Stimulated activated CD4-positive, alpha-beta T cell treated with anti-CD3 and anti-CD28 coated beads, Interleukin-2, amount 100 ng/mL, for 24 hours (primary cell): ENCODE data around the gene FOXF1.

Source experiments
- DNase-seq, 2 donors: peaks; one replicate each; pipeline ENCODE4 v3.0.0-alpha.2; 2020

Gene FOXF1

DNA sequence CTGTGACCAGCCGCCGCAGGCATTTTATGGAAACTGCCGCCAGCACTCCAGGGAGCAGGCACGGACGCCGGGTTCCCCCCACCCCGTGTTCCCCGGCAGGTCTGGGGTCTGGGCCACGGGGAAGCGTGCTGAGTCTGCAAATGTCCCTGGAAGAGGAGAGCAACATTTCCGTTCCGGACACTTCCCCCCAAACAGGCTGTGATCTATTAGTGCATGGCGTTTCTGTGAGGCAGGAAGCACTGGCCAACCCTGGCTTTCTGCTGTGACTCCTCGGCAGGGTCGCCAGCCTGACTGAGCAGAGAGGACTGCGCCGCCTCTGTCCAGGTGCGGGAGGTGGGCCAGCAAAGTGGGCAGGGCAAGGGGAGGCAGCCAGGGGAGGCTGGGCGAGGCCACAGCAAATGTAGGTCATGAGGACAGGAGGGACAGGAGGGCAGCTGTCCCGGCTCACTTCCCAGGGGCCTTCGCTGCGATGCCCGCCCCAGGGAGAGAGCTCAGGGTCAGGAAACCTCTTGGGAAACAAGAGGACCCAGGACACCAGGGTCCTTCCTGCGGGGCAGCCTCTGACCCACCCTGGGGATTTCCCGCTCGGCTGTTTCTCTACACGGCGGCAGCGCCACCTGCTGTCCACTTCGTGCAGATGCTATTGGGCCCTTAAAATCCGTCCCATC, 9.5 kb downstream of the FOXF1 start:
- DNase-seq = peak; percentile 68

DNA sequence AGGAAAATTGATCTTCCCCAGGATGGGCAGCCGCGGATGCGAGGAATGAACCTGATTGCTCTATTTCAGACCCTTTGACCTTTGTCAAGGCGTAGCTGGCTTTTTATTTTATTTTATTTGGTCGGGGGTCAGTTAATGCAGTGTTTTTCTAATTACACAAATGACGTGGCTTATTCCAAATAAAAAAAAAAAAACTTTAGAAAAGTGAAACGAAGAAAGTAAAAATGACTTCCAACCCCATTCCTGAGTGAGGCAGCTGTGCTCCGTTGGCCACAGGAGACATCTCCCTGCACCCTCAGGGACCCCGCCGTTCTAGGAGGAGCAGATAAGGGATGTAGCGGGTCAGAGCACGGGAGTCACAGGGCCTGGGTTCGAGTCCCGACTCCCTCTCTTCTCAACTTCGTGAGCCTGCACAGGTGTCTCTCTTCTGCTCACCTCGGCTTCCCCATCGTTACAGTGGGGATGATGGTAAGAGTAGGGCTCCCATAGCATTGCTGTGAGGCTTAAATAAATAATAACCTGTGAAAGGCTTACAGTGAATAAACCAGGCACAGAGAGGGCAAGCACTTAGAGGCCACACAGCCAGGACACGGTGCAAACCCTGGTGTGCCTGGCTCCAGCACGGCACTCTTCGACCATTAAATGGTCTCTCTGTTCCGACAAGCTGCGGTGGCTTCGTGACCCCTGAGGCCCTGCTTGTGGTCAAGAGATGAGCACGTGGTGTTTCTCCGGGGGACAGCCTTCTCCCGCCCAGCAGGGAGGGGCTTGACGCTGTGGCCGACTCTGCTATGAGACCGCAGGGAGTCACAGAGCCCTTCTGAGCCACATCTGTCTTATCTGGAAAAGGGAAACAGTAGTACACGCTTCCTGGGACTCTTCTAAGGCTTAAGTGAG, 10.2 kb downstream of the FOXF1 start:
- DNase-seq = no peak

- no peak for DNase-seq
Observed at GRCh38 chr16:86521236-86522197, 11.2 kb downstream of the FOXF1 start.

GRCh38 chr16:86522634-86523033, 12.3 kb downstream of the FOXF1 start:
- DNase-seq = no peak

- DNase-seq = no peak
Observed at GRCh38 chr16:86523166-86523740, 12.9 kb downstream of the FOXF1 start.

DNA sequence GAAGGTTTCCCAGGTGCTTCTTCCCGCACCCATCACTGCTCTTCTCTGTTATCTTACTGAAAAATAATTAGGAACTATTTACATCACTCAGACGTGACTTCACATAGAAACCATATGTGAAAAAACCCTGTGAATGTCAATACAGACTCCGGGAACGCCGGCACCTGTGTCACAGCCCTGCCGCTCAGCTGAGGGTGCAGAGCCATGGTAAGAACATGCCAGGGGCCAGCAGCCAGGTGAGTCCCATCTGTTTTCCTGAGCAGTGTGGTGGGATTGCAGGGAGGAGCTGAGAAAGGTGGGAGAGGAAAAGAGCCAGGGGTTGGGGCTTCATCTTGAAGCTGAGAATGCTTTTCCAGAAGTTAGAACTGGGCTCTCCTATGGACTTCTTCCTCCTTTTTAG, 13.7 kb downstream of the FOXF1 start:
- DNase-seq = no peak

GRCh38 chr16:86525696-86526095, 15.4 kb downstream of the FOXF1 start:
- DNase-seq = no peak

DNA sequence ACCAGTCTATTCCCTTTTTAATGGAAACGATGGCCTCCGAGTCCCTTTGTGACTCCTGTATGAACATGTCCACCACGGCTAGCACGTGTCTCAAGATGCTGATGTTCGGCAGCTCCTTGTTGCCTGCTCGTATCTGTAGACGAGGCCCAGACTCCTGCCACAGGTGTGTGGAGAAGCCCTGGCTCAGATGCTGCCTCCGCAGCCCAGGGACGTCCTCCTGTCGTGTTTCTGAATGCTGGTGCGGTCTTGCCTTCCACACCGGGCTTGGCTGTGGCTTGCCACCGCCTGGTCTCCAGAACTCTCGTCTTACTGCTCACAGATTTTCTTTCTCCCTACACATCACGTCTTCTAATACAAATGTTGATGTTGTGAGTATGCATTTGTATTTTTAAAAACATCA, 17.0 kb downstream of the FOXF1 start:
- DNase-seq = no peak

GRCh38 chr16:86528061-86528929, 18.0 kb downstream of the FOXF1 start:
- DNase-seq = no peak

DNA sequence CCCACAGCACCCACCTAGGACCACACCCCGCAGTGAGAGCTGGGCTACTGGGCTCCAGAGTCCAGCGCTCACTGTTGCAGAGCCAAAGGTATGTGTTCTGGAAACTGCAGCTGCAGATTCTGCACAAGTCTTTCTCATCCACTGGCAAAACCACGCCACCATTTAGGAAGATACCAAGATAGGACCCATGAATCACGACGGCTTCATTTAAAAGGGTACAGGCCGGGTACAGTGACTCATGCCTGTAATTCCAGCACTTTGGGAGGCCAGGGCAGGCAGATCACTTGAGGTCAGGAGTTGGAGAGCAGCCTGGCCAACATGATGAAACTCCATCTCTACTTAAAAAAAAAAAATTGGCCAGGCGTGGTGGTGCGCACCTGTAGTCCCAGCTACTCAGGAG, 18.8 kb downstream of the FOXF1 start:
- no peak for DNase-seq

DNA sequence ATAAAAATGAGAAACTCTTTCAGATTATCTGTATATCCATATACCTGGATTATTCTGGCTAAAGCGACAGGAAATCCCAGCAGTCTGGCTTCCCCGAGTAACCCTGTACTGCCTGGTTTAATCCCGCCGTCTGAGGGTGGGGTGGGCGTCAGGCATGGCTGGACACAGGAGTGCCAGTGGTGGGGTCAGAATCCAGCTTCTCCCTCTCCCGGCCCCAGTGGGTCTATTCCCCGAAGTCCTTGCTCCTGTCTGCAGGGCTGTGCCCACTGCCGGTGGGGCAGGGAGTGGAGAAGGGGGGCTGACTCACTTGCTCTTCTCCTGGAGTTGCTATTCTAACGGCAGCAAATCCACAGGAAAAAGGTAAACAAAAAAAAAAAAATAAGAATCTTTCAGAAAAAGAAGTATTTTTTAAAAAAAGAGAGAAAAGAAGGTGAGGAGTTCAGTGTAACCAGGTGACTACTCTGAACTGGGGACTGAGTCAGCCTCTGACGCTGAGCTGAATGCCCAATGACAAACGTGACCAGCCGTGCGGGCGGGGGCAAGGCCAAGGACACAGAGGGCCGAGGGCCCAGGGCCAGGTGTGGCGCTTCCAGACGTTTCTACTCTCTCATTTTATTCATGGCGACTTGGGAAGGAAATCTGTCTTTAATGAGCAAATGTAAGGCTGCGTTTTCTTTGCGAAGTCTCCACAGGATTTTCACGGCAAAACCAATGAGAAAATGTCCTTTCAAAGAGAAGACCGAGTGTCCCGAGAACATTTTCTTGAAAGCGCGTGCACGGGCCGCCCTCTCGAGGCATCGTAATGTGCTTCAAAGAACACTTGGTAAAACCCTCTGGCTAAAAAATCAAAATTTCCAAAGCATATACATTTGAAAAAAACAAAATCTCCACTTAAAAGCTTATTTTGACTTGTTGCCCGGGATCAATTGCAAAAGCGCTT, 20.2 kb downstream of the FOXF1 start:
- DNase-seq = no peak

GRCh38 chr16:86531191-86531545, 20.8 kb downstream of the FOXF1 start:
- DNase-seq = no peak

DNA sequence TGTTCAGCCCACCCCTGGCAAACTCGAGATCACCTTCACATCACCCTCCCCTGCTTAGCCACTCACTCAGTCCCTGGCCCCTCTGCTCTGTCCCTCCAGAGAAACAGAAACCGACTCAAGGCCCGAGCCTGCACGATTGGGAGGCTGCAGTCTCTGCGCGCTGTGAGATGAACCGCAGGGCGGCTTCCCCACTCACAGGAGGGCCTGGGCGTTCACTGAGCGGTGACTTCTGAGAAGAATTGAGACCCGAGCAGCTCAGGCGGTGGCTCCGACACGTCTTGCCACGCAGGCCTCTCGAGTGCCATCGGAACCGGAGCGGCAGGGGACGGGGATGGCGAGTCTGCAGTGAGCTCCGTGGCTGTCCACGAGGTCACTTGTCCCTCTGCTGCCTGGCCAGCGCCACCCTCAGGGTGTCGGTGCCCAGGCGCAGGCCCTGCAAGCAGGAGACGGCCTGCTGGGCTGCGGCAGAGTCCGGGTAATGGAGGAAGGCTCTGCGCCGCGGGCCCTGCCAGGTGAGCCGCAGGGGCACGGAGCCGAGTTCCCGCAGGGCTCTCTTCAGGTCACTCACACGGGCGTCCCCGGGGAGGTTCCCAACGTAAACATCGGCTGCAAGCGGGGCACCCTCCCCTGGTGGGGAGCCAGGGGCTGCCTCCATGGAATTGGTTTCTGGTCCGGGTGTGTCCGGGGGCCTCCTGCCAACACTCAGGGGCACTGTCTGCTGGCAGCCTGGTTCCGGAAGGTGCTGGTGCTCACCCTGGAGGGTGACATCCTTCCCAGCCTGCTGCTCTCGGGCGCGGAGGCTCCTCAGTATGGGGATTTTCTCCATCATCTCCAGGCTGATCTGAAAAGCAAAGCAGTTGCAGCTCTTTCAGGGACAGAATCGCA, 21.6 kb downstream of the FOXF1 start:
- DNase-seq = no peak

DNA sequence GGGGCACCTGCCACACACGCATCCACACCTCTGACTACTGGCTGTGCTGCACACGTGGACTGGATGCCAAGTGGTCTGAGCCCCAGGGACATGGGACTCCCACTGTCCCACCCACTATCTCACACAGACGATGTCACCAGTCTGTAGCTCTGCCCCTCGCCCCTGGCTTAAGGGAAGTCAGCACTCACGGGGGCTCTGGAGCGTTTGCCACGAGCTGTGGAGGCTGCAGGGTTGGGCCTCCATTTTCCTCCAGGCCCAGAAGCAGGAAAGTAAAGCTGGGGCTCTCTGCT, 22.1 kb downstream of the FOXF1 start:
- DNase-seq = no peak

- DNase-seq = no peak
Observed at GRCh38 chr16:86533076-86533475, 22.7 kb downstream of the FOXF1 start.

- no peak for DNase-seq
Observed at GRCh38 chr16:86533767-86534351, 23.5 kb downstream of the FOXF1 start.

GRCh38 chr16:86534779-86535615, 24.7 kb downstream of the FOXF1 start:
- DNase-seq = no peak

- no peak for DNase-seq
Observed at GRCh38 chr16:86536621-86537020, 26.3 kb downstream of the FOXF1 start.

DNA sequence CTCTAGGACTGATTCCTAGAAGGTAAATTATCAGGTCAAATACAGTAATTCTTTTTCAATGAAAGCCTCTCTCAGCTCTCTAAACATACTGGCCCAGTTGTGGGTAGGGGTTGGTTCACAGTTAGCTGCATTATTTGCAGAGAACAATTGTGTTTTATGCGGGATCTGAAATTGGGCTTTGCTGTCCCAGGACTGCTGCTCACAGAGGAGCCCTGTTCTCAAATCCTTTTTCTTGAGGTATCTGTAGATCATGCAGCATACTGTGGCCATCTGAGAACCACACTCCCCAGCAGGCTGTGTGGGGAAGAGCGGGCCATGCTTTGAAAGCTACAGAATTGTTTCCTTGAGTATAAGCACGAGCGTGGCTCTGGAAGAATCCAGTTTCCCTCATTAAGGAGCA, 27.2 kb downstream of the FOXF1 start:
- no peak for DNase-seq
